Measurements from ENCODE around the gene TFEB.

DNA sequence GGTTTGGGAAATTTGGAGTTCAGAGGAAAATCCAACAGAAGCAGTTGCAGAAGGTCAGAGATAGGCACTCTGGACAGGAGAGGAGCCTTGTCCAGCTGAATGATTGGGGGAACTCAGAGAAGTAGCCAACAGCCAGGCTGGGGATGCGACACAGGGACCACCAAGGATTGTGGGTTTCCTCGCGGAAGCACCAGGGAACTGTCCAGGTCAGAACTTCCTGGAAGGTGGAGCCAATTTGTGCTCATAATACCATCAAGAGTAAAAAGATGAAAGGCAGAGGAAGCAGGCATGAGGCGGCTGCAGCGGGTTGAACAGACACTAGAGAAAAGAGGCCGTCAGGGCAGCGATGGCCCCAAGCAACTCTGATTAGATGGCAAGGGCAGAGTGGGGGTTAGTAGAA lies 63.4 kb downstream of the TFEB start:
- TF ChIP-seq, protein P1, sequence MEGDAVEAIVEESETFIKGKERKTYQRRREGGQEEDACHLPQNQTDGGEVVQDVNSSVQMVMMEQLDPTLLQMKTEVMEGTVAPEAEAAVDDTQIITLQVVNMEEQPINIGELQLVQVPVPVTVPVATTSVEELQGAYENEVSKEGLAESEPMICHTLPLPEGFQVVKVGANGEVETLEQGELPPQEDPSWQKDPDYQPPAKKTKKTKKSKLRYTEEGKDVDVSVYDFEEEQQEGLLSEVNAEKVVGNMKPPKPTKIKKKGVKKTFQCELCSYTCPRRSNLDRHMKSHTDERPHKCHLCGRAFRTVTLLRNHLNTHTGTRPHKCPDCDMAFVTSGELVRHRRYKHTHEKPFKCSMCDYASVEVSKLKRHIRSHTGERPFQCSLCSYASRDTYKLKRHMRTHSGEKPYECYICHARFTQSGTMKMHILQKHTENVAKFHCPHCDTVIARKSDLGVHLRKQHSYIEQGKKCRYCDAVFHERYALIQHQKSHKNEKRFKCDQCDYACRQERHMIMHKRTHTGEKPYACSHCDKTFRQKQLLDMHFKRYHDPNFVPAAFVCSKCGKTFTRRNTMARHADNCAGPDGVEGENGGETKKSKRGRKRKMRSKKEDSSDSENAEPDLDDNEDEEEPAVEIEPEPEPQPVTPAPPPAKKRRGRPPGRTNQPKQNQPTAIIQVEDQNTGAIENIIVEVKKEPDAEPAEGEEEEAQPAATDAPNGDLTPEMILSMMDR (IDR thresholded peaks at IDR 0.05; ENCODE audit: insufficient read depth, low read length), result no peak
- TF ChIP-seq SPI1 (IDR thresholded peaks at IDR 0.05; ENCODE audit: borderline replicate concordance, low read depth) (no peak), REST (IDR thresholded peaks at IDR 0.05; ENCODE audit: insufficient replicate concordance, low read depth) (no peak), GABPA (IDR thresholded peaks at IDR 0.05; ENCODE audit: low read depth) (no peak), POLR2AphosphoS5 (IDR thresholded peaks at IDR 0.05; ENCODE audit: low read depth) (no peak)
